HG03457 (cell line): ENCODE measurements around the gene TFR2.

Source experiments
- ATAC-seq: cut with Tn5 transposase; IDR thresholded peaks from one replicate; pipeline ENCODE4 v1.9.1; 2021; ENCODE audit warnings: moderate number of reproducible peaks; ENCODE audit not compliant: unreplicated experiment

Gene TFR2

GRCh38 chr7:100613412-100614175, 27.8 kb downstream of the TFR2 start:
- no peak for ATAC-seq

- ATAC-seq, result no peak
Observed at GRCh38 chr7:100612730-100613390, 28.5 kb downstream of the TFR2 start.

- peak; percentile 79 for ATAC-seq
Observed at GRCh38 chr7:100611983-100612729, 29.2 kb downstream of the TFR2 start, which contains the start of gene MOSPD3. Gene MOSPD3 (plus strand): TSS chr7:100612540. CDS start chr7:100612792, 252 bp downstream.

GRCh38 chr7:100609958-100610357, 31.4 kb downstream of the TFR2 start:
- no peak for ATAC-seq

- no peak for ATAC-seq
Observed at GRCh38 chr7:100607111-100607510, 34.2 kb downstream of the TFR2 start.

- no peak for ATAC-seq
Observed at GRCh38 chr7:100606313-100606712, 35.0 kb downstream of the TFR2 start.

DNA sequence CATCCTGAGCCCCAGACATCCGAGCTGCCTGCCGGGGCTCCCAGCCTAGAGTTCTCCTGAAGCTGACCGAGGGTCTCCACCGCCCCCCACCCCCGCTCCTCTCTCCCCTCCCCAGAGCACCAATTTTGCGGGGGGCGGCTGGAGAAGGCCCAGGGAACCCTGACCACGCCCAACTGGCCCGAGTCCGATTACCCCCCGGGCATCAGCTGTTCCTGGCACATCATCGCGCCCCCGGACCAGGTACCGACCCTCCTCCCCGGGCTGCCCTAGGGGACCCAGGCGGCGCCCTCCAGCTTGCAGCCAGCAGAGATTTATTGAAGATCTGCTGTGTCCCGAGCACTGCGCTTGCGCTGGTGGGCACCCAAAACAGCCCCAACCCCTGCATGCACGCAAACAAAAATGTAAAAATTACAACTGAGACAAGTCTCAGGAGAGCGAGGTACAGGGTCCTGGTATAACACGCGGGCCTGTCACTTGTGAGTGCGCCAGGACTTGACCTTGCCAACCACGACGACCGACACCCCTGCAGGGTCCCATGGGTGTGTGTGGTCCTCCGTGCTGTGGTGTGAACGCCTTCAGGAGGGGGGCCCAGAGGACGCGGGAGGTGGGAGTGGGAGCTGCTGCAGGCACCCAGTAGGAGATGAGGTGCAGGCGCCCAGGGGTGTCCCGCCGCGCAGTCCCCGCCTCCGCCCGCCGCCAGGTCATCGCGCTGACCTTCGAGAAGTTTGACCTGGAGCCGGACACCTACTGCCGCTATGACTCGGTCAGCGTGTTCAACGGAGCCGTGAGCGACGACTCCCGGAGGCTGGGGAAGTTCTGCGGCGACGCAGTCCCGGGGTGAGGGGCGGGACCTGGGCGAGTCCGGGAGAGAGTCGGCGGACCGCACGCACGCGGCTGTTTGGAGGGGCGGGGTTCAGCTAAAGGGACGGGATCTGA, 36.1 kb downstream of the TFR2 start:
- no peak for ATAC-seq

- peak; percentile 47 for ATAC-seq
Observed at GRCh38 chr7:100604028-100604975, 37.0 kb downstream of the TFR2 start.

GRCh38 chr7:100603726-100604027, 37.7 kb downstream of the TFR2 start:
- ATAC-seq, result no peak

- no peak for ATAC-seq
Observed at GRCh38 chr7:100602889-100603725, 38.2 kb downstream of the TFR2 start.

- no peak for ATAC-seq
Observed at GRCh38 chr7:100600730-100601038, 40.7 kb downstream of the TFR2 start.

- no peak for ATAC-seq
Observed at GRCh38 chr7:100599911-100600729, 41.2 kb downstream of the TFR2 start.

DNA sequence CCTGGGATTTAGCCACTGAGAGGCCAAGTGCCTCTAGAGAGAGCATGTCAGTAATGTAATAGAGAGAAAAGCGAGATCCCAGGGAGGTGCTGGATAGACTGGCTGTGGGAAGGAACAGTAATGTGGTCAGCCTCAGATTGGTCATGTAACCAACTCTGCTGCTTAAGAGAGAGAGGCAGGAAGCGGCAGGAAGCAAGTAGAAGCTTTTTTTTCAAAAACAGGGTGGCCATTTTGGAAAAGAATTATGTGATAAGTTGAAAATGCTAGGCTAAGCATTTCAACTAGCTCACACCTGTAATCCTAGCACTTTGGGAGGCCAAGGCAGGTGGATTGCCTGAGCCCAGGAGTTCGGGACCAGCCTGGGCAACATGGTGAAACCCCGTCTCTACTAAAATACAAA, 42.9 kb downstream of the TFR2 start:
- no peak for ATAC-seq

GRCh38 chr7:100595188-100595587, 46.2 kb downstream of the TFR2 start:
- ATAC-seq, result no peak

DNA sequence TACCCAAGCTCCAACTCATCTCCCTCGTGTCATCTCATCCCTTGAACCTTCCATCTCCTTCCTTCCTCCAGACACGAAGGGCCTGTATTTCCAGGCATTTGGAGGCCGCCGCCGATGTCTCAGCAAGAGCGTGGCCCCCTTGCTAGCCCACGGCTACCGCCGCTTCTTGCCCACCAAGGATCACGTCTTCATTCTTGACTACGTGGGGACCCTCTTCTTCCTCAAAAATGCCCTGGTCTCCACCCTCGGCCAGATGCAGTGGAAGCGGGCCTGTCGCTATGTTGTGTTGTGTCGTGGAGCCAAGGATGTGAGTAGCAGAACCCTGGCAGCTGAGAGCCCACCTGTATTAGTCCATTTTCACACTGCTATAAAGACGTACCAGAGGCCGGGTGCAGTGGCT, 49.8 kb downstream of the TFR2 start:
- ATAC-seq, result no peak

DNA sequence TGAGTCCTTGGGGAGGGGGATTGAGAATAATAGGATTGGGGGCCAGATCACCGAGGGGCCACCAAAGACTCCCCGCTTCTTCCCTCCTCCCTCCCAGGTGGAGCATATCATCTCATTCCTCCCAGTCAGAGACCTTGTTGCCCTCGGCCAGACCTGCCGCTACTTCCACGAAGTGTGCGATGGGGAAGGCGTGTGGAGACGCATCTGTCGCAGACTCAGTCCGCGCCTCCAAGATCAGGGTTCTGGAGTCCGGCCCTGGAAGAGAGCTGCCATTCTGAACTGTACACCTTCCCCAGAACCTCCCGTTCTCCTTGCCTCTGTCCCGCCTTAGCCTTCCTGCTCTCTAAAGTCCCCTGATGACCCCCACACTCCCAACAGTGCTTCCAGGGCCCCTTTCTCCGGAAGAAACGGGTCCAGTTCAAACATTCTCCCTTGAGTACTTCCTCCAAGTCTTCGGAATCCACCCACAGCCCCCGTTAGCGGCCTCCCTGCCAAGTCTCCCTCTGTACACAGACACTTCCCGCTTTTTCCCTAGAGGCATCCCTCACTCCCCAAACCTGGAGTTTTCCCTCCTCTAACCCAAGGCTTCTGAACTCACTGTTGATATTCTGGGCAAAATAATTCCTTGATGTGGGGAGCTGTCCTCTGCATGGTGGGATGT, 51.1 kb downstream of the TFR2 start:
- no peak for ATAC-seq

- no peak for ATAC-seq
Observed at GRCh38 chr7:100589341-100589947, 51.9 kb downstream of the TFR2 start.
